IPS-NIHi11 (cell line): ENCODE measurements around the gene TMEM88.

Experiments used
- DNase-seq: peaks from one replicate; pipeline ENCODE4 v3.0.0; 2012; ENCODE audit warnings: mixed read lengths, low spot score

The TMEM88 gene

DNA sequence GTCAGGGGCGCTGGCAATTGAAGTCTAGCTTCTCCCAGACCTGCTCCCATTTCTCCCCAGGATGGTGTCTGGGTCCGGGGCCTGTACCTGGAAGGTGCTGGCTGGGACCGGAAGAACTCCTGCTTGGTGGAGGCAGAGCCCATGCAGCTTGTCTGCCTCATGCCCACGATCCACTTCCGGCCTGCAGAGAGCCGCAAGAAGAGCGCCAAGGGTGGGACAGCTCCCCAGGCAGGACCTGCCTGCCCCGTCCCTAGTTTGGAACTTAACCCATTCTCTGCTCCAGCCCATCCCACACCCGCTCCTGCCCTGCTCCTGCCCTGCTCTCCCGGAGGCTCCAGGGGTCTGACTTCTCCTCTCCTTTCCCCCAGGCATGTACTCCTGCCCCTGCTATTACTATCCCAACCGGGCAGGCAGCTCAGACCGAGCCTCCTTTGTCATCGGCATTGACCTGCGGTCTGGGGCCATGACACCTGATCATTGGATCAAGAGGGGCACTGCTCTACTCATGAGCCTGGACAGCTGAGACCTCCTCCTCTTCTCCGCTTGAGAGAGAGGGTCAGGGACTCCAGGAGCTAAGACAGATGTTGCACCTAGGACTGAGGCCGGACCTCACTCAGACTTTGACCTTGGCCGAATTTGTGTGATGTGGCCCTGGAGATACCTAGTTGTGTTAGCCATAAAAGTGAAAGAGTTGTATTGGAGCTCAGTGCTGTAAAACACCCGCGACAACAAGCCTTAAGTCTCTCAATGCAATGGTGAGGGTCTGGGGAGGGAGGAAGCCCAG, 21.7 kb upstream of the TMEM88 start:
- no peak for DNase-seq

DNA sequence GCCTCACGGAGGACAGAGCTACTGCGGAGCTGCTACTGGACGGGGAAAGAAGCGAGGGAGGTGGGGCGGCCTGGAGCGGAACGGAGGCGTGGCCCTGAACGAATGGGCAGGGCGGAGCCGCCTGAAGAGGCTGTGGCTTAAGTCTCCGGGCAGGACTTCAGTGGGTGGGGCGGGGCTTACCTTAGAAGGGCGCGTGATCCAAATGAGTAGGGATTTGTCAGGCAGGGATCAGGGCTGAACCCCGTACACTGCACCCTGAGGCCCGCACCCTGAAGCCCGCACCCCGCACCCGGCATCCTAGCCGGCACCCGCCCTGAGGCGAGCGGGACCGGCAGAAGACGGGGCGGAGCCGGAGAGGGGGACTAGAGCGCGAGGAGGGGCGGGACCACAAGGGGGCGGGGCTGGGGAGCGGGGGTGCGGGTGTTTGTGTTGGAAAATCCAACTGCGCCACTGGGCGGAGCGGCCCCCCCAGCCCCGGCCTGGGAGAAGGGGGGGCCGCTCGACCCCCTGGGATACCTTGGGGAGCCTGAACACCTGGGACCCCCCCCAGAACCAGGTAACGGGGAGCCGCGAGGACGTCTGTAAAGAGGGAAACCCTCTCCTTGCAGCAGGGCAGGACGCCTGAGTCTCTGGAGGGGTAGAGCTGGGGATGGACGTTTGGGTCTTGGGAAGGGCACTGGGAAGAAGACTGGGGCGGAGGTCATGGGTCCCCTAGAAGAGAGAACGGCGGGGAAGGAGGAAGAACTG, 20.9 kb upstream of the TMEM88 start, which contains the start of gene KDM6B:
Gene KDM6B, plus strand, starts transcription at position 423 of the 747 bp plus-strand sequence. CDS start 11,338 bp downstream, outside the sequence.
- peak; percentile 89 for DNase-seq

DNA sequence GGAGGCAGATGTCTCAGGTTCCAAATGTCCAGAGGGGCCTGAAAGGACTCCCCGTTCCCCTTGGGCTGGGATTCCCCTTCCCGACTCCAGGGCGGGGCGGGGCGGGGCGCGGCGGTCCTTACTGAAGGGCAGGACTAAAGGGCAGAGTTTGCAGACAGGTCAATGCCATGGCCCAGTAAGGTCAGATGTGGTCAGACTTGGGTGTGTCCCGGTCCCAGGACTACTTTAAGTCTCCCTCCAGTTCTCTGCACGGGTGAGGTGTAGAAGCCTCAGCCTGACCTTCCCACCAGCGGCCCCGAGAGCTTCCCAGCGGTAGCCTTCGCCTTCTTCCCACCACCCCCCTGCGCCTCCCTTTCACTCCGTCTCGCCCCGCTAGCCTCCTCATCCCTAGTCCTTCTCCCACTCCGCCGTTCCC, 20.3 kb upstream of the TMEM88 start:
- no peak for DNase-seq

DNA sequence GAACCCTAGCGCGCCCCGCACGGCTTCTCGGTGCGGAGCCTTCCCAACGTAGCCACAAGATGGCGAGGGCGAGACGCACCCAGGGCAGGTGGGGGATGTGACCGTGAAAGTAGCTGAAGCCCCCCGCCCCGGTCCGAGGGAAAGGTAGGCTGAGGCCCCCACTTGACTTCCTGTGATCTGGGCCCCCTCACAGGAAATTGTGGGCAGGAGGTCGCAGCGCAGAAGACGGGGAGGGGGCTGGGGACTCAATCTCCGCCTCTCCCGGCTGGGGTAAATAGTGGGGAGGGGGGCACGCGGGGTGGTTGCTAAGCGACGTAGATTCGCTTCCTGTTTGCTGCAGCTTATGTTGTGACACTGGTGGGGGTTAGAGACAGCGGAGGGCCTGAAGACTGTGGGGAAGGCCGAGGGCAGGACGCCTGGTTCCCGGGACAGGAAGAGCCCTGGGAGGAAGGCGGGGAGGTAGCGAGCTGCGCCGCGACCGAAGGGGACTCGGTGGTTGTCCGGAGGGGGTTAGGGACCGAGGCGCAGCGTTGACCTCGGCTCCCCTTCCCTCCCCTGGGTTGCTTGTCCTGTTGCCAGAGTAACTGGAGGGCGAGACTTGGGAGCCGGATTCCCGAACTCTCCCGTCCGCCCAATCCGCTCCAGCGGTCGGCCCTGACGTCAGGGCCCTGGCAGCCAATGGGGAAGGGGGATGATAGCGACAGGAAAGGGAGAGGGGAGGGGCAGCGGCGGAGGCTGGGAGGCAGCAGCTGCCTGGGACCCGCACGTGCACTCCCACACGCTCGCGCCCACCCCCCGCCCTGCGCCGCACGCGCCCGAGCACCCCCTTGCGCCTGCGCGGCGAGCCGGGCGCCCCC, 19.7 kb upstream of the TMEM88 start:
- DNase-seq = peak; percentile 87

DNA sequence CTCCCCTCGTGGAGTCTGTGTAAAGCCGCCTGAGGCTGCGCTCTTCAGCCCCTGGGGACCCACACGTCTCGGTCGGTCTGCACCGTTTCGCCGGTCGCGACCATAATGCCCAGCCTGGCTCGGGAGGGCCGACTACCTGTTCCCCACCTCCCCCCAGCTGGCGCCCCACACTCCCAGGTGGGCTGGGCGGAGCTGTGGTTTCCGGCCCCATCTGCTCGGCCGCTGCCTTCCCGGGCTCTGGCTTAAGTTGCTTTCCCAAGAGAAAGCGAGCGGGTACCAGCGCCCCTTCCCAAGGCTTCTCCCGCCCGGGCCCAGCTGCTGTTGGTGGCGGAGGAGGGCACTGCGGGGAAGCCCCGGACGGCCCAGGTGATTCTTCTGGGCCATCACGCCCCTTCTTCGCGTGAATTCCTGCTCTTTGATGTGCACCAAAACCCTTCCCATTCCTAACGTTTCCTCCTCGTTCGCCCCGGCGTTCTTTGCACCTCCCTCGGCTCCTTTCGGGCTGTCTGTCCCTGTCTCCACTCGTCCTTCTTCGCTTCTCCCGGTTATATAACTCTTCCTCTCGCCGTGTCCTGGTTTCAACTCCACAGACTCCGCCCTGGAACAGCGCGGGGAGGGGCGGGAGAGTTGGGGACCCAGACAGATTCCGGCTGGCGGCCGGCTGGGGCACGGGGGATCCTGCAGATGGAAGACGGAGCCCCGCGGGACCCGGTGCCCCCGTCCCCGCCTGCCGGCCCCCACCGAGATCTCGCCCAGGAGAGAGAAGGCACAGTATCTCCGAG, 18.9 kb upstream of the TMEM88 start:
- DNase-seq = no peak

DNA sequence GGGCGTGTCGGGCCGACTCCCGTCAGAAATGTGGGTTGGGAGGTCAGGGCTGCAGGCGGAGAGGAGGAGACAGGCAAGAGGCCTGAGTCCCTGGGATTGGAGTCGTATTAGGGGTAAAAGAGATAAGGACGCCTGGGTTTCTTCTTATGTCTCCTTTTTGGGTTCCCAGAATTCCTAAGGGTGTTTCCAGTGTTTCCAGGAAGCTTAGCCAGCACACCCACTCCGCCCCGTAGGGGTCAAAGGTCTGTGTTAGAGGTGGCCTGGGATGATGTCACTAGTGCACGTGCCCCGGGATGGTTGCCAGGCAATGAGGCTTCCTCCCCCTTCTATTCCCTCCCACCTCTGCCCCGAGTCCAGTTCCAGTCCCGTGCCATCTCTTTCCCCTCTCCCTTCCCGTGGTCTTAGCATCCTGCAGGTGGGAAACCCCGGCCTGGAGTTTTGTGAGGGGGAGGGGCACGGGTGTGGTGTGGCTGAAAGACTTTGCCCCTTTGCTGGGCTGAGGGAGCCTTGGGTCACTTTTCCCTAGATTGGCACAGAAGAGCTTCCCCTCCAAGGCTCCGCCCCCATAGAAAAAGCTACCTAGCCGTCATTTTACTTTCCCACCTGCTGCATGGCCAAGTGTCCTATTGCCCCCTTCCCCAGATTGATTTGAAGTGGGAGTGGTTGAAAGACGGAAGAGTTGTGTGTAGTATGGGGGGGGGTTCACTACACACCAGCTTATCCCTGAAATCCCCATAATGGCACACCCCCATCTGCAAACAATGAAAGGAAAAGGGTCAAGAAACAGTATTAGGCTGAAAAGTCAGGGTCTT, 18.1 kb upstream of the TMEM88 start:
- peak; percentile 55 for DNase-seq

DNA sequence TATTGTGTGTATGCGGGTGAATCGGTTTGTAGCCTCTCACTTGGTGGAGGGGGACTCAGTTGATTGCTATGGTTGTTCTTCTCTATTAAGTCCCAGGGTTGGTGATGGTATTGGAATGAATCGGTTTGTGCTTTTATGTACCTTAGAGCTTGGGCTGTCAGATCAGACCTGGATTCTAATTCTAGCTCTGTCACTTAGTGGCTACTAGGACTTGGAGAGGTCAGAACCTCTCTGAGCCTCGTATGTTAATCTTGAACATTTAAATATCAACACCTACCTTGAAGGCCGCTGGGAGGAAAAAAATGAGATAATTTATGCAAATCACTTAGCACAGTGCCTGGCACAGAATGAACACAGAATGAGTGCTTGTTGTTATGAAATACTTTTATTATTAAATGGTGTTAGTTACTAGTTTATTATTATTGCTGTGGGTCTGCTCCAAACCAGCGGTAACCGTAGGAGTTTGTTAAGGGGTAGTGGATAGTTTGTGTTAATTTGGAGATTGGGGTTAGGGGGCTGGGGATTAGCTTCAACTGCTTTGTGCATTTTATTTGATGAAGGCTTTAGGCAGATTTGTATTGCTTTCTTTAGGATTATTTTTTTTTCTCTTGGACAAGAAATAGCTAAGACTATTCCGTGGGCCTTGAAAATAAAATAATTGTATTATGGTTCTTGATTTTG, 17.3 kb upstream of the TMEM88 start:
- DNase-seq = no peak

DNA sequence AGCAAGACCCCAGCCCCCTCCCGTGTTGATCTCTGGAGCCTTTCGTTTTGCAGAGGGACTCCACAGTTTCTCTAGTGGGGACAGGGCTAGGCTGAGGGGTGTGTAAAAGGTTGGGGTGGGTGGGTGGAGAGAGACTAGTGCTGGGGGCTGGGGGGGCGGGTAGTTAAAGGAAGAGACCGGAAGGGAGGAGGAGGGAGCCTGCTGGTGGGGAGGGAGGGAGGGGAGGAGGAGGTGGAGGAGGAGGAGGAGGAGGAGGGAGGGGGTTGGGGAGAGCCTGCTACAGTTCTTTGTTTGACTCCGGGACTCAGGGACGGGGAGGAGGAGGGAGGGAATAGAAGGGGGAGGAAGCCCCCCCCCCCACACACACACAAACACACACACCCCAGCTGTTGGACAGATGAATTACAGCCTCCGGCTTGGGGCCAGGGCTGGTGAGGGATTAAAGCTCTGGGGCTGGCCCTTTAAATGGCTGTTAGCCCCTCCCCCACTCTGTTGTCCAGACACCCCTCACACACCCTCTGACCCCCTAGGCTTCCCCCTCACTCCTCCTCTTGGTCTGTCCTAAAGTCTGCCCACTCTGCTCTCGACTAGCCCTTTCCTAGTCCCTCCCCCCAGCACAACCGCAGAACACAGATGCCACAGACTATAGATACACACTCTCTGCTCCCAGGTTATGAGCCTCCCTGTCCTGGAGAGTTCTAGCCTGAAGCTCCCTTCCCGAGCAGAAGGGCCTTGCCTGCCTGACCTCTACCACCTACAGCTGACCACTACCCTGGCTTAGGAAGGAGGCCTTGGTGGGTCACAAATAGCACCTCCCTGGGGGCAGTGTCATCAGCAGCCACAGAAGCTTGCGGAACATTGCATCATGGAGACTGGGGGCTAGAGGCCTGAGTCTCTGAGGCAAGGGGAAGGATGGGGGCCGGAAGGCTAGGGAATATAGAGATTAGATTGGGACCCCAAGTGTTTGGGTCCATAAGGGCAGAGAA, 16.5 kb upstream of the TMEM88 start:
- DNase-seq = no peak

DNA sequence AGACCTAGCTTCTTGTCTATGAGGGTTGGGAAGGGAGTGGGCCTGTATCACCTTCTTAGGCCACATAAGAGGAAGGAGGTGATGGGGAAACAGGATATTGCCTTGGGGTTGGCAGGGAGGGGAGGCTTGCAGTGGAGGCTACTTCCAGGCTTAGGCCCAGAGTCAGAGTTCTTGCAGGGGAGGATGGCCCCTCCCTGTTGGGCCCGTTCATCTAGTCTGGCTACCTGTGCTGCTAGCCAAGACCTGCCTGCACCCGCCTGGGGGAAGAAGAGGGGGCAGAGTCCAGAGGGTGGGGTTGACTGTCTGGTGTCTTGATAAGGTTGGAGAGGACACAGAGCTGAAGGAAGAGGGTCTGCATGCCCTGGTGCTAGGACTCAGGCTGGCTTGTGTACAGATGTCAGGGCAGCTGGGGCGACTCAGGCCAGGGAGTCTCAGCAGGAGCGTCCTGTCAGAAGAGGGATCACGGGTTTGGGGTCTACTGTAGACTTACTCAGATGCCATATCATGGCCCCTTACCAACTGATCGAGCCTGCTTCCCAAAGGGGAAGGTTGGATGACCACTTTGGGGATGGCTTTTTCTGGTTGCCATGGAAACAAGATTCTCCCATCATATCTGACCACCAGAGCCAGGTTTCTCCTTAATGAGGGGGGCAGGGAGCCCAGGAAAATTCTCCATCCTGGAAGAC, 15.5 kb upstream of the TMEM88 start:
- DNase-seq = no peak

DNA sequence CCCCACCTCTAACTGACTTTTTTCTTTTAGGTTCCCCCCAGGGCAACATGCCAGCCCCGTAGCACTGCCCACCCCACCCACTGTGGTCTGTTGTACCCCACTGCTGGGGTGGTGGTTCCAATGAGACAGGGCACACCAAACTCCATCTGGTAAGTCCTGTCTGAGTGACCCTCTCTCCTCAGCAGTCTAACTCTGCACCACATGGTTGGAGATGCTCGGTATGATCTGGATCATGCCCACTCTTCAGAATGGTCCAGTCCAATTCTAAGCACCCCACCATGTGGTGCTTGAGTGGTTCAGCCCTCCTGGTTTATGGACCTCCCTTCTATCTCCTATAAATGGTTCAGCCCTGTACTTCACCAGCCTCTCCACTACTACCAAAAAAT, 15.0 kb upstream of the TMEM88 start:
- no peak for DNase-seq

DNA sequence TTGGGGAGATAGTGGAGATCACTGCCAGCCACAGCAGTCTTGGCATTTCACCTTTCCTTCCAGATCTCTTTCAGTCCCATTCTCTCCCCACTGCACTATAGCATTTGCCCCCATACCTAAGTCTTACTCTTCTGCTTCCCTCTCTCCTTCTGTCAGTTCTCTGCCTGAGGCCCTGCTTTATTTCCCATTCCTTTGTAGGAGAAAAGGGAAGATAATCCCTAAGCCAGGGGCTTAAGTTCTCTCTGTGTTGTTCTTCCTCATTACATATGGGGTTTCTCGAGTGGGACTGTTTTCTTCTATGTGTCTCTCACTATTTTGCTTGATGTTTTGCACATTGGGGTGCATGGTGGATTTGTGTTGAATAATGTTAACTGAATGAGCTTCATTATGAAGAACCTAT, 14.4 kb upstream of the TMEM88 start:
- DNase-seq = no peak

DNA sequence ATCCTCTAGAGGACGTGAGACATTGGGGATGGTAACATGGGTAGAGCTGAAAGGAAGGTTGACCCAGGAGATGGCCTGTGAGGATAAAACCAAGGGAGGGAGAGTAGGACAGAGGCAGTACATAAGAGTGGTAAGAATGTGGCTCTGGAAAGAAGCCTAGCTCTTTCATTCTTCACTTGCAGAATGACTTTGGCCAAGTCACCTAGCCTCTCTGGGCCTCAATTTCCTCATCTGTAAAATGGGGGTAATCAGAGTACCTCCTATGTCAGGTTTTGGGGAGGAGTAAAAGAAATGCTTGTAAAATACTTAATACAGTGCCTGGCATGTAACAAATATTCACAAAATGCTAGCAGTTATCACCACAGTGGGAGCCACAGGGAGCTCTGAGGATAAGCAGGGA, 14.0 kb upstream of the TMEM88 start:
- DNase-seq = no peak

DNA sequence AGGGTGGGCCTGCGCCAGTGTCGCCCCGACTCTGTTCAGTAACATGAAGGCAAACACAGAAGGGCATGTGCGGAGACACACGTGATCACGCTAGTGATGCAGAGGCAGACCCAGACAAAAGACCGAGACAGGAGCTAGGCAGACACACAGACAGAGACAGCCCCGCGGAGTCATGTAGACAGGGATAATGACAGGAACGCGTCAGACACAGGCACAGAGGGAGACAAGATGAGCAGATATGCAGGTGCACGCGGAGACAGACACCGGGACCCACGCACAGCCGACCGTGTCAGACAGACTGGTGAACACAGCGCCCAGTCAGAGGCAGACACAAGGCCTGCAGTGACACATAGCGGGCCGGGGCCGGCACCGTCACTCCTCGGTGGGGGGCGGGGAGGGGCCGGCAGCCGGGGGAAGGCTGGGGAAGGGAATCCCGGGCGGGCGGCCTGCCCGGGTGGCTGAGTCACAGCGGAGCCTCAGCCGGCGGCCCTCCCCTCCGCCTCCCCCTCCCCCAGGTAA, 13.4 kb upstream of the TMEM88 start:
- DNase-seq = peak; percentile 52

DNA sequence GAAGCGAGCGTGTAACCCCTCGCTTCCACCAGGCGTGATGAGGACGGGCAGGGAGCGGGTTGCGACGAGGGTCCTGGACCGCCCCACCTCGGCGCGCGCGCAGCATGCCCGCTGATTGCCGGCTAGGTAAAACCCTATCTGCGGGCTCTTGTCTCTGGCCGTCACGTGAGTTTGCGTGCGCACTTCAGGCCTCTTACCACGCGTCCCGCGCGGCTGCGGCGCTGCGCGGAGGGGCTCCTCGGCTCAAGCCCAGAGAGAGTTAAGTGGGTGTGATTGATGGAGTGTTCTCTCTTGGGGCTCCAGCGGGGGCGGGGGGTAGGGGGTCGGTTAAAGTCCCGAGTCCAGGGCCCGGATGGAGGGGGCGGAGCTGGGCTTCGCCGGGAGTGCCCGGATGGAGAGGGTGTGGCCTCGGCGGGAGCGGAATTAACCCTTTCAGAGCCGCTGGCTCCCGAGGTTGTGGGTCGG, 12.9 kb upstream of the TMEM88 start:
- DNase-seq = peak; percentile 76

DNA sequence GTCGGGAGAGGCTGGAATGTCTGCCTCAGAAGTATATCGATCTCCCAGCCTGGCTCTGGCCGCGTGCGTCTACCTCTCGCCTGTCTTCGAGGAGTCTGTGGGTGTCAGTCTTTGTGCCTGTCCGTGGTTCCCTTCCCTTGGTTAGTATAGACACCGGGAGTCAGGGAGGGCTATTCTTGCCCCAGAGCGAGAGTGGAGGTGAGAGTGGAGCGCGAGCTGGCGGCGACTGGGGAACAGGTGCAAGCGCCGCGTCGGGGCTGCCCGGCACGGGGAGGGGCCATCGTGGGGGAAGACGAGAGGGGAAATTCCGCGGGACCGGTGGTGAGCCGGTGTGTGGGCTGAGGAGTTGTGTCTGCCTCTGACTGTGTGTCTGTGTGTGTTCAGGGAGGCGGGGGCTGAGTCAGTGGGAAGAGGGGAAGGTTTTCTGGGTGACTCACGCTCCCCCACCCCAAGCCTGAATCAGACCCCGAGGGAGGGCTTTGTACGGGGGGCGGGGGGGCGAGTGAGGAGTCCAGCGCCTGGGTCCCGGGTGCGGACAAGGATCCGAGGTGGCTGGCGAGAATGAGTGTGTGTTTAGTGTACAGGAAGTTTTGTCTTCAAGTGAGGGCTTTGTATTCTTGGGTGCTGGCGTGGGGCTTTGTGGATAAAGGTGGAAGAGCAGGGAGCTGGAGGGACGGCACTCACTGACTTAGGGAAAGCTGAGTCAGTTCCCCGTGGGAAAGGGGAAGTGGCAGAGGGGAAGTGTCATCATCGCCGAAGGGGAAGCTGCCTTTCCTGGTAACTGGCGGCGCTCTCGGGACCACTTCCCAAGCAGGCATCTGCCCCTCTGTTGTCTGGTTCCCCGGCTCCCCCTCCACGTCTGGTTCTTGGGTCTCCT, 12.2 kb upstream of the TMEM88 start:
- no peak for DNase-seq

DNA sequence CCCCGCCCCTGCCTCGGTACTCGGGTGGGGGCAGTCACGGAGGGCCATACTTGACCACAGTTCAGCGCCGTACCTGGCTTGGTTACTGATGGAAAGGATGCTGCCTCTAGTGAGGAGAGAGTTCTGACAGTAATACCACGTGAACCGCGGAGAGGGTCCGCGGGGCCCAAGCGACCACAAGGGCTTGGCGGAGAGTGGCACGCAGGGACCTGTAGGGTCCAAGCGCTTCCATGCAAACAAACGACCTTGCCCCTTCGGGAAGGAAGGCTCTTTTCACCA, 11.7 kb upstream of the TMEM88 start:
- DNase-seq = no peak
